Keratinocyte (primary cell): ENCODE results near the gene SLC36A3. TPM values are rescaled to one million over a fixed set of nuclear protein-coding genes. Genes with fewer than 3 reads are reported as not detected.

Experiments
- DNase-seq: peaks from one replicate; pipeline ENCODE4 v3.0.0-alpha.2; 2011; ENCODE audit warnings: low read depth, missing footprints, low spot score
- FAIRE-seq: peaks from 2 replicates; lab custom pipeline; 2011; peaks lifted over from hg19 to GRCh38; lab: Jason Lieb, UNC
- H2AFZ ChIP-seq: 2 replicates; pipeline ENCODE4 v1.6.0; 2012; ENCODE audit warnings: low read length, control low read depth, inconsistent platforms; ENCODE audit not compliant: control insufficient read depth
- H3K27ac ChIP-seq: 2 replicates; pipeline ENCODE4 v1.5.1; 2011; ENCODE audit warnings: low read length; ENCODE audit not compliant: control insufficient read depth, insufficient read depth
- H3K27me3 ChIP-seq: 3 replicates; pipeline ENCODE4 v1.6.0; 2011; ENCODE audit warnings: low read length; ENCODE audit not compliant: control insufficient read depth, insufficient read depth; ENCODE audit errors: extremely low read depth
- H3K36me3 ChIP-seq, 2 experiments: 2 replicates in 1 of 2; 3 replicates in 1 of 2; pipeline ENCODE4 v1.5.1; 2011; ENCODE audit warnings: low read length in 2 of 2, mild to moderate bottlenecking in 1 of 2; ENCODE audit not compliant: control insufficient read depth in 2 of 2, insufficient read depth in 2 of 2; ENCODE audit errors: extremely low read depth in 1 of 2
- H3K4me1 ChIP-seq: 3 replicates; pipeline ENCODE4 v1.5.1; 2011; ENCODE audit warnings: low read length; ENCODE audit not compliant: control insufficient read depth, insufficient read depth; ENCODE audit errors: extremely low read depth
- H3K4me2 ChIP-seq: 3 replicates; pipeline ENCODE4 v1.6.0; 2011; ENCODE audit warnings: low read depth, low read length; ENCODE audit not compliant: control insufficient read depth, insufficient read depth; ENCODE audit errors: extremely low read depth
- H3K4me3 ChIP-seq, 3 experiments: fragments of 200-600 bp in 1 of 3; sonication (generic) in 1 of 3; 2 replicates in 2 of 3; 3 replicates in 1 of 3; pipeline ENCODE4 v1.5.1; 2011 to 2016; ENCODE audit warnings: low read length in 3 of 3, mild to moderate bottlenecking in 3 of 3, control low read depth in 2 of 3, inconsistent platforms in 1 of 3, low read depth in 1 of 3, mixed read lengths in 1 of 3, mixed run types in 1 of 3, moderate library complexity in 1 of 3; ENCODE audit not compliant: control insufficient read depth in 2 of 3, insufficient read depth in 2 of 3; ENCODE audit errors: extremely low read depth in 1 of 3
- H3K79me2 ChIP-seq: 2 replicates; pipeline ENCODE4 v1.6.0; 2012; ENCODE audit warnings: low read length; ENCODE audit not compliant: control insufficient read depth, insufficient read depth
- H3K9ac ChIP-seq: 3 replicates; pipeline ENCODE4 v1.6.0; 2011; ENCODE audit warnings: low read length; ENCODE audit not compliant: control insufficient read depth, insufficient read depth; ENCODE audit errors: extremely low read depth
- H3K9me1 ChIP-seq: 3 replicates; pipeline ENCODE4 v1.6.0; 2011; ENCODE audit warnings: low read length; ENCODE audit not compliant: control insufficient read depth, insufficient read depth; ENCODE audit errors: extremely low read depth
- H3K9me3 ChIP-seq: 2 replicates; pipeline ENCODE4 v1.5.1; 2012; ENCODE audit warnings: low read depth, low read length; ENCODE audit not compliant: control insufficient read depth
- H4K20me1 ChIP-seq: 3 replicates; pipeline ENCODE4 v1.6.0; 2011; ENCODE audit warnings: low read length; ENCODE audit not compliant: control insufficient read depth, insufficient read depth; ENCODE audit errors: extremely low read depth
- EZH2 ChIP-seq: IDR thresholded peaks from one replicate; pipeline ENCODE4 v1.6.1; 2012; ENCODE audit warnings: inconsistent platforms, mild to moderate bottlenecking, low read length, moderate library complexity
- dilution Hi-C: fragments of 300-500 bp; cut with MboI; formaldehyde crosslinking; loops from one replicate; pipeline ENCODE4 v1.7.0; 2020; ENCODE audit warnings: low sequenced_read_pairs; ENCODE audit not compliant: extremely low pct_ligation_motif_present
- polyA plus RNA-seq, 5 experiments: library from polyadenylated mRNA; depleted of rRNA in 3 of 5; stranded (reverse) in 3 of 5; stranded (forward) in 1 of 5; unstranded in 1 of 5; fragments of >200 nt; gene quantifications; 1 replicate in 1 of 5; 2 replicates in 3 of 5; 3 replicates in 1 of 5; pipeline versions ENCODE4 v1.2.1 to v1.2.3, GENCODE V29; 2011 to 2012; ENCODE audit warnings: missing spikeins in 2 of 5, low read depth in 1 of 5, low replicate concordance in 1 of 5
- TF ChIP-seq, protein P1 (sequence below), 3 experiments: IDR thresholded peaks in 1 of 3; conservative IDR thresholded peaks in 1 of 3; optimal IDR thresholded peaks in 1 of 3; 2 replicates in 2 of 3; 3 replicates in 1 of 3; pipeline versions ENCODE3 to v1.5.1; 2011; ENCODE audit warnings: low read length in 3 of 3, mild to moderate bottlenecking in 3 of 3, moderate library complexity in 2 of 3, control low read depth in 1 of 3, inconsistent platforms in 1 of 3; ENCODE audit not compliant: insufficient read depth in 2 of 3; ENCODE audit errors: extremely low read depth in 1 of 3

Gene SLC36A3
- polyA plus RNA-seq, 1 donor (not counting 4 experiments of a cell fraction or from before 2014, with no cell fraction given), result not detected

DNA sequence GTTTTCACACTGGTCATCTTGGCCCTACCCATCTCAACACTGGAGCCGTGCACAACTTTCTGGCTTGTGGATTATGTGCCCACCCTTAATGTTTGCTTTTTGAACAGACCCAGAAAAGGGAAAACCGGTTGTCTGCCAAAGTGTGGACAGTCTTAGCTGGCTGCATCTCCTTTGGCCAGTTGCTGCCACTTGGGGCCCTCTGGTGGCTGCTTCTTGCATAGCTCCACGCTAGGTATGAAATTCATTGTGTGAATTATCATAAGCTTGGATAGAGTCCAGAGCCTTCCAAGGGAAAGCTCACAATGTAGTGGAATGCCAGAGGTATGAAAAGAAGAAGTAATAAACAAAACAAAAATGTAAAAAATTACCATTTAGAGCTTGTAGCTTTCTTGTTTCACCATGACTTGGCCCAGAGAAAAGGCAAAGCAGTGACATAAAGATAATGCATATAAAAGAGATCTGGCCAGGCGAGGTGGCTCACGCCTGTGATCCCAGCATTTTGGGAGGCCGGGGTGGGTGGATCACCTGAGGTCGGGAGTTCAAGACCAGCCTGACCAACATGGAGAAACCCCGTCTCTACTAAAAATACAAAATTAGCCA is 12.5 kb upstream of the SLC36A3 start:
- no peak overlapping the region for H3K4me2 ChIP-seq
- H2AFZ ChIP-seq, result no peak overlapping the region
- TF ChIP-seq, protein P1, sequence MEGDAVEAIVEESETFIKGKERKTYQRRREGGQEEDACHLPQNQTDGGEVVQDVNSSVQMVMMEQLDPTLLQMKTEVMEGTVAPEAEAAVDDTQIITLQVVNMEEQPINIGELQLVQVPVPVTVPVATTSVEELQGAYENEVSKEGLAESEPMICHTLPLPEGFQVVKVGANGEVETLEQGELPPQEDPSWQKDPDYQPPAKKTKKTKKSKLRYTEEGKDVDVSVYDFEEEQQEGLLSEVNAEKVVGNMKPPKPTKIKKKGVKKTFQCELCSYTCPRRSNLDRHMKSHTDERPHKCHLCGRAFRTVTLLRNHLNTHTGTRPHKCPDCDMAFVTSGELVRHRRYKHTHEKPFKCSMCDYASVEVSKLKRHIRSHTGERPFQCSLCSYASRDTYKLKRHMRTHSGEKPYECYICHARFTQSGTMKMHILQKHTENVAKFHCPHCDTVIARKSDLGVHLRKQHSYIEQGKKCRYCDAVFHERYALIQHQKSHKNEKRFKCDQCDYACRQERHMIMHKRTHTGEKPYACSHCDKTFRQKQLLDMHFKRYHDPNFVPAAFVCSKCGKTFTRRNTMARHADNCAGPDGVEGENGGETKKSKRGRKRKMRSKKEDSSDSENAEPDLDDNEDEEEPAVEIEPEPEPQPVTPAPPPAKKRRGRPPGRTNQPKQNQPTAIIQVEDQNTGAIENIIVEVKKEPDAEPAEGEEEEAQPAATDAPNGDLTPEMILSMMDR (optimal IDR thresholded peaks at IDR 0.05 in 1 of 3, IDR thresholded peaks at IDR 0.05 in 1 of 3, conservative IDR thresholded peaks at IDR 0.05 in 1 of 3; ENCODE audit: extremely low read depth in 1 of 3, insufficient read depth in 2 of 3, low read length in 3 of 3), result peak; percentile 83 to 95 (median 88)
- no peak for TF ChIP-seq EZH2
- no peak overlapping the region for H3K27ac ChIP-seq
- no peaks in the 10 kb centered on the region for H3K36me3 ChIP-seq
- no peaks in the 10 kb centered on the region for H3K79me2 ChIP-seq
- no peak overlapping the region for H3K4me3 ChIP-seq
- DNase-seq (no peak), FAIRE-seq (peak; percentile 90)
- dilution Hi-C loops, result no loop called here
- no peaks in the 10 kb centered on the region for H3K27me3 ChIP-seq
- H3K4me1 ChIP-seq, result no peaks in the 10 kb centered on the region
- no peaks in the 10 kb centered on the region for H3K9me1 ChIP-seq
- H3K9ac ChIP-seq, result no peak overlapping the region
- H4K20me1 ChIP-seq, result no peaks in the 10 kb centered on the region
- no peaks in the 10 kb centered on the region for H3K9me3 ChIP-seq

DNA sequence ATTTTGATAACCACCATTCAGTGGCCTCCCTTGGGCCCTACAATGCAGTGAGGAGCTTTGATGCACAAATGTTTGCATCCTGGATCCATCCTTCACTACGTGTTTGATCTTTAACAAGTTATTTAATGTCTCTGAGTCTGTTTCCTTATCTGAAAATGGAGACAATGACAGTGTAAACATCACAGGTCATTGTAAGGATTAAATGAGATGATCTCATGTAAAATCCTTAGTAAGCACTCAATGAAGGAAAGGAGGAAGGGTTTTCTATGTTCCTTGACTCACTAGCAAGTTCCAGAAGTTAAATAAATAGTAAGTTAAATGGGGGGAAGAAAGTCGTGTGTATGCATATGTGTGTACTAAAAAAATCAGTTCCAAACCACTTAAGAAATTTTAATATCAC is 9.8 kb upstream of the SLC36A3 start:
- no peak overlapping the region for H3K4me3 ChIP-seq
- no peaks in the 10 kb centered on the region for H3K79me2 ChIP-seq
- H3K9me1 ChIP-seq, result no peaks in the 10 kb centered on the region
- H3K27ac ChIP-seq, result no peak overlapping the region
- no peak for FAIRE-seq
- H3K36me3 ChIP-seq, result no peaks in the 10 kb centered on the region
- DNase-seq, result no peak
- no peaks in the 10 kb centered on the region for H3K4me1 ChIP-seq
- no peak for TF ChIP-seq EZH2
- TF ChIP-seq, protein P1 (optimal IDR thresholded peaks at IDR 0.05 in 1 of 3, IDR thresholded peaks at IDR 0.05 in 1 of 3, conservative IDR thresholded peaks at IDR 0.05 in 1 of 3; ENCODE audit: extremely low read depth in 1 of 3, insufficient read depth in 2 of 3, low read length in 3 of 3), result no peak
- dilution Hi-C loops, result no loop called here
- no peaks in the 10 kb centered on the region for H4K20me1 ChIP-seq
- no peaks in the 10 kb centered on the region for H3K9me3 ChIP-seq
- H3K9ac ChIP-seq, result no peak overlapping the region
- H2AFZ ChIP-seq, result no peak overlapping the region
- no peak overlapping the region for H3K4me2 ChIP-seq
- H3K27me3 ChIP-seq, result no peaks in the 10 kb centered on the region
